ENCODE measurements around the gene LRRC27. TPM values are rescaled to one million over a fixed set of nuclear protein-coding genes. Genes with fewer than 3 reads are reported as not detected.

LRRC27 gene
- total RNA-seq, 2 donors from 2014 or later, result 11.4 to 22.9 TPM

- intact Hi-C loops (cut with DNase I), result loop anchor here (10.0 kb wide), 1 partner anchor 245 kb away; no protein-coding TSS in a partner anchor
Observed at GRCh38 chr10:132399117-132400035, 67.4 kb downstream of the LRRC27 start.

GRCh38 chr10:132400041-132400546 lies 68.1 kb downstream of the LRRC27 start:
- Histone ChIP-seq H3K27ac (peak overlapping the region; percentile 49 to 66), H3K27me3 (replicated peaks; ENCODE audit: insufficient read depth) (no peaks in the 10 kb centered on the region), H3K4me3 (no peak overlapping the region), H3K9me3 (no peaks in the 10 kb centered on the region), H3K4me1 (replicated peaks) (peaks cover 36% of the 10 kb centered on the region), H3K36me3 (no peaks in the 10 kb centered on the region)
- intact Hi-C loops (cut with DNase I), result no loop called here
- 92% methylated on average over 9 of the region's 9 CpGs for WGBS
- no peak for DNase-seq (ENCODE audit: low spot score)
- TF ChIP-seq CTCF (IDR thresholded peaks at IDR 0.05), result no peak
- no peak for TF ChIP-seq POLR2AphosphoS5 (IDR thresholded peaks at IDR 0.05)
- no peak for TF ChIP-seq POLR2A (IDR thresholded peaks at IDR 0.05)

More at GRCh38 chr10:132399117-132400035, 67.4 kb downstream of the LRRC27 start:
- 85% methylated on average over 23 of the region's 27 CpGs for WGBS
- Histone ChIP-seq H3K4me3 (peak overlapping the region in 1 of 2 donors; percentile 90), H3K4me1 (replicated peaks) (peaks cover 36% of the 10 kb centered on the region), H3K36me3 (no peaks in the 10 kb centered on the region), H3K9me3 (no peaks in the 10 kb centered on the region), H3K27ac (peak overlapping the region in 1 of 2 donors; percentile 66), H3K27me3 (replicated peaks; ENCODE audit: insufficient read depth) (no peaks in the 10 kb centered on the region)
- no peak for DNase-seq (ENCODE audit: low spot score)
- no peak for TF ChIP-seq POLR2AphosphoS5 (IDR thresholded peaks at IDR 0.05)
- TF ChIP-seq POLR2A (IDR thresholded peaks at IDR 0.05), result no peak
- TF ChIP-seq CTCF (IDR thresholded peaks at IDR 0.05), result no peak

- DNase-seq (ENCODE audit: low spot score), result no peak
- H3K4me3 ChIP-seq, result no peak overlapping the region
- no peaks in the 10 kb centered on the region for H3K36me3 ChIP-seq
- WGBS, result 65% methylated on average over 17 of the region's 17 CpGs
- intact Hi-C loops (cut with DNase I), result no loop called here
- peak overlapping the region; percentile 49 to 66 for H3K27ac ChIP-seq
- no peaks in the 10 kb centered on the region for H3K27me3 ChIP-seq (replicated peaks; ENCODE audit: insufficient read depth)
- TF ChIP-seq CTCF (IDR thresholded peaks at IDR 0.05), result no peak
- no peak for TF ChIP-seq POLR2A (IDR thresholded peaks at IDR 0.05)
- TF ChIP-seq POLR2AphosphoS5 (IDR thresholded peaks at IDR 0.05), result no peak
- H3K9me3 ChIP-seq, result no peaks in the 10 kb centered on the region
- peaks cover 36% of the 10 kb centered on the region for H3K4me1 ChIP-seq (replicated peaks)
Observed at GRCh38 chr10:132400547-132401151, 68.7 kb downstream of the LRRC27 start.

- Histone ChIP-seq H3K36me3 (no peaks in the 10 kb centered on the region), H3K4me1 (replicated peaks) (peaks cover 36% of the 10 kb centered on the region), H3K9me3 (no peaks in the 10 kb centered on the region), H3K27ac (peak overlapping the region; percentile 57 to 66), H3K4me3 (no peak overlapping the region), H3K27me3 (replicated peaks; ENCODE audit: insufficient read depth) (no peaks in the 10 kb centered on the region)
- WGBS, result 78% methylated on average over 20 of the region's 20 CpGs
- TF ChIP-seq POLR2AphosphoS5 (IDR thresholded peaks at IDR 0.05) (peak; percentile 22), CTCF (IDR thresholded peaks at IDR 0.05) (no peak), POLR2A (IDR thresholded peaks at IDR 0.05) (peak; percentile 31)
- no peak for DNase-seq (ENCODE audit: low spot score)
- intact Hi-C loops (cut with DNase I), result no loop called here
Observed at GRCh38 chr10:132401401-132402118, 69.6 kb downstream of the LRRC27 start.

Data from prostate gland (tissue), 2 donors.